Right renal pelvis (tissue), 4 donors: Measurements from ENCODE around the gene UACA. TPM values are rescaled to one million over a fixed set of nuclear protein-coding genes. Genes with fewer than 3 reads are reported as not detected.
"Not testable (repeated sequence)": the region's sequence is repeated elsewhere in the genome, so short reads cannot be mapped to it uniquely, and the experiment has no call there.

Experiments
- DNase-seq, 4 donors: peaks; one replicate each; pipeline ENCODE4 v3.0.0-alpha.2; 2013; ENCODE audit warnings: low read depth in 4 of 4, low spot score in 3 of 4, missing footprints in 1 of 4
- polyA plus RNA-seq, 4 donors: library from polyadenylated mRNA; unstranded; fragments of 120-200 nt; gene quantifications; one replicate each; pipeline ENCODE4 v1.2.1, GENCODE V29; 2013; ENCODE audit not compliant: insufficient read length in 4 of 4

UACA gene, protein sequence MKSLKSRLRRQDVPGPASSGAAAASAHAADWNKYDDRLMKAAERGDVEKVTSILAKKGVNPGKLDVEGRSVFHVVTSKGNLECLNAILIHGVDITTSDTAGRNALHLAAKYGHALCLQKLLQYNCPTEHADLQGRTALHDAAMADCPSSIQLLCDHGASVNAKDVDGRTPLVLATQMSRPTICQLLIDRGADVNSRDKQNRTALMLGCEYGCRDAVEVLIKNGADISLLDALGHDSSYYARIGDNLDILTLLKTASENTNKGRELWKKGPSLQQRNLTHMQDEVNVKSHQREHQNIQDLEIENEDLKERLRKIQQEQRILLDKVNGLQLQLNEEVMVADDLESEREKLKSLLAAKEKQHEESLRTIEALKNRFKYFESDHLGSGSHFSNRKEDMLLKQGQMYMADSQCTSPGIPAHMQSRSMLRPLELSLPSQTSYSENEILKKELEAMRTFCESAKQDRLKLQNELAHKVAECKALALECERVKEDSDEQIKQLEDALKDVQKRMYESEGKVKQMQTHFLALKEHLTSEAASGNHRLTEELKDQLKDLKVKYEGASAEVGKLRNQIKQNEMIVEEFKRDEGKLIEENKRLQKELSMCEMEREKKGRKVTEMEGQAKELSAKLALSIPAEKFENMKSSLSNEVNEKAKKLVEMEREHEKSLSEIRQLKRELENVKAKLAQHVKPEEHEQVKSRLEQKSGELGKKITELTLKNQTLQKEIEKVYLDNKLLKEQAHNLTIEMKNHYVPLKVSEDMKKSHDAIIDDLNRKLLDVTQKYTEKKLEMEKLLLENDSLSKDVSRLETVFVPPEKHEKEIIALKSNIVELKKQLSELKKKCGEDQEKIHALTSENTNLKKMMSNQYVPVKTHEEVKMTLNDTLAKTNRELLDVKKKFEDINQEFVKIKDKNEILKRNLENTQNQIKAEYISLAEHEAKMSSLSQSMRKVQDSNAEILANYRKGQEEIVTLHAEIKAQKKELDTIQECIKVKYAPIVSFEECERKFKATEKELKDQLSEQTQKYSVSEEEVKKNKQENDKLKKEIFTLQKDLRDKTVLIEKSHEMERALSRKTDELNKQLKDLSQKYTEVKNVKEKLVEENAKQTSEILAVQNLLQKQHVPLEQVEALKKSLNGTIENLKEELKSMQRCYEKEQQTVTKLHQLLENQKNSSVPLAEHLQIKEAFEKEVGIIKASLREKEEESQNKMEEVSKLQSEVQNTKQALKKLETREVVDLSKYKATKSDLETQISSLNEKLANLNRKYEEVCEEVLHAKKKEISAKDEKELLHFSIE (N-terminal part only)
- polyA plus RNA-seq, result 100 to 1,000 TPM in 1 of 4 donors, 10 to 100 TPM in 3; 87.0 to 106 (median 96.9) TPM

DNA sequence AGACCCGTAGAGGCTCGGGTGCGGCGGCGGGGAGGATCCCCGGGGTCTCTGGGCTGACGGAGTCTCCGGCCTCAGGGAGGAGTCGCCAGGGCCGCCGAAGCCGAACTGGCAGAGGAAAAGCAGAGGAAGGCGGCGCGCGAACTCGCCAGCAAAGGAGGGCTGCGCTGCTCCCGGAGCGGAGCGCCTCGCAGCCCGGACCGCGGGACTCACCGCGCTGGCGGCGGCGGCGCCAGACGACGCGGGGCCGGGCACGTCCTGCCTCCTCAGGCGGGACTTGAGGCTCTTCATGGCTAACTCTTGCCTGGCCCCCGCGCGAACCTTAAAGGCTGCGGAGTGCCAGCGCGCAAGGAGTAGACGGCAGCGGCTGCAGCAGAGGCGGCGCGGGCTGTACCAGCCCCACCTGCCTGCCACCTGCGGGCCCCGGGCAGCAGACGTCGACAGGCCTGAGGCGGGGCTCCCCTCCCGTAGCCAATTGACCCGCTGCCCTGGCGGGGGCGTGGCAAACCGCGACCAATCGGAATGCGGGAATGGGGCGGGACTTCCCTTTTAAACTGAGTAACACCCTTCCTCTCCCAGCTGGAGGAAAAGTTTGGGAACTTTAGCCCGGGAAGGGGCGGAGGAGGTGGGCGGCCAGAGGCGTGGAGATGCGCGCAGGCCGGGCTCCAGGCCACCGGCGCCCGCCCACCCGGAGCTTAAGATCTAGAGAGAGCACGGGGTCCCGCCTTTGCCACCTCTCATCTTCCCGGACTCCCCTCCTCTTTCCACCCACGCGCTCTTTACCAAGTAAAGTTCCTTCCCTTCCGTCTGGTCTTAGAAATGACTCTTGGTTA, at the start of gene UACA:
TSS of gene UACA (minus strand) at position 439 of the 830 bp plus-strand sequence. CDS start at position 288, 151 bp downstream.
- peak; percentile 94 to 97 (median 96) for DNase-seq

DNA sequence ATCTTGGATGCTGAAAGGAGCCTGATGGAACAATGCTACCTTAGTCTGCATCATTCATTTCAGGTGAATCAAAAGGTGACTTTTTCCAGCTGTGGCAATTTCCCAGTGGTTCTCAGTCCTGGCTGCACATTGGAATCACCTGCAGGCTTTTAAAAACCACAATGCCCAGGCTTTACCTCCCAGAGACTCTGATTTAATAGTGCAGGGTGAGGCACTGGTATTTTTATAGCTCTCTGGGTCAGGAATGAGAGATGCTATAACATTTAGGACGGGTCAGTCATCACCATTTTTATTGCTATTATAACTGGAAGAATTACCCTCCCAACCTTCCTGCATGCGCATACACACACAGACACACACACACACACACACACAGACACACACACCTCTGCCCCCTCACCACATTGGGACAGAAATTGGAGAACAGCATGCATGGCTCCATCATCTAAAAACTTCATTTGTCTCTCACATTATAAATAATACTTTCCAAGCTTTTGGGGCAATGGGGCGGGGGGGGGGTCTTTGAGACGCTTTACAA, 49.5 kb upstream of the UACA start:
- DNase-seq, result no peak

DNA sequence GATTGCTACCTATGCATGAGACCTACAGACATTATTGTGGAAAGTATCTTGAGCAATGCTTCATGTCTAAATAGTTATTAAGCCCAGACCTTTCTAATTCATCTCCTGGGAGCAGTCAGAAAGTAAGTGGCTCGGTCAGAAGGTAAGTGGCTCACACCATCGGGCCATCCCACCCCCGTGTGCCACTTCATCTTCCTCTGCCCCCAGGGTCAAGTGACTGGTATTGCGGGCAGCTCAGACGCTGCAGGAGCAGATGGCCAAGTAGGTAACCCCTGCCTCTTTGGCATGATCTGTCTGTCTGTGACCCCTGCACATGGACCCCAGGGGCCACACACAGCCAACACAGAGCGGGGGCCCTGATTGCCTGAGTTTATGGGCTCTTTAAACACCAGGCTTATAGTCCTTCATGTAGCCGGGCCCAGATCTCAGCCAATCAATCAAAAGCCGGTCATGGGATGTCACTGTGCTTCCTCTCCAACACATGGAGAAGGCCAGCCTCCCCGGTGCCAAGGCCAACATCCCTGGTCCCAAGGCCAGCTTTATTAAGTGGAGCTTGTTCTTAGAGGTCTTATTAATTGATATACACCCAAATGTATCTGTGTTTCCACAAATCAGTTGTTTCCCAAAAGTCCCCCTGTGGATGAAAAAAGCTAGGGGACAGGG, 47.7 kb upstream of the UACA start:
- DNase-seq, result no peak

DNA sequence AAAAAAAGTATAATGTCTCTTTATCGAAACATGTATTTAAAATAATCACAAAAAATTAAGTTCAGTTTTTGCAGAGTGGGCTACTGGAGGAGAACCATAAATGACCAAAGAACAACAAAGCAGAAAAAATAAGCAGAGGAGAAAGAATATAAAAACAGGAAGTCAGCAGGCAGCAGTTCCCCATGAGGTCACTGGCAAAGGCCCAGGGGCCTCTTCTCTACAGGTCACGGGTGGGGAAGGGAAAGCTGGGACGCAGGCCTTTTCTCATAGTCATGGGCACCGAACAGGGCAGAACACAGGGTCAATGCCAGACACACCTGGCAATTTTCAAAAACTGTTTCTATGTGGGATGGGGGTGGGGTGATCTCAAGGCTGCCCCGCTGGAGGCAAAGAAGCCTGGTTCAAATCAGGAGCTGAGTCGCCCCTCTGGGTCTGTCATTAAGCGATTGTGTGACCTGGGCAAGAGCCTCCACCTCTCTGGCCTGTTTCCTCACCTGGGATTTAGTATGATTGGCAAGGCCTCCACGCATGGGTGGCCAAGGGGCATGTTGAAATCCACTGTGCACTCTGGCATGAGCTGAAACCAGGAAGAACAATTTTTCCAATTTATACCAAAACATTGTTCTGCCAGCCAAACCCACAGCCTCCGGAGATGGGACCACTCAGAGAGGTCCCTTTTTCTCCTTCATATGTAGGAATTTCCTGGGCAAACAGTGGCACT, 43.8 kb upstream of the UACA start:
- DNase-seq, result no peak

DNA sequence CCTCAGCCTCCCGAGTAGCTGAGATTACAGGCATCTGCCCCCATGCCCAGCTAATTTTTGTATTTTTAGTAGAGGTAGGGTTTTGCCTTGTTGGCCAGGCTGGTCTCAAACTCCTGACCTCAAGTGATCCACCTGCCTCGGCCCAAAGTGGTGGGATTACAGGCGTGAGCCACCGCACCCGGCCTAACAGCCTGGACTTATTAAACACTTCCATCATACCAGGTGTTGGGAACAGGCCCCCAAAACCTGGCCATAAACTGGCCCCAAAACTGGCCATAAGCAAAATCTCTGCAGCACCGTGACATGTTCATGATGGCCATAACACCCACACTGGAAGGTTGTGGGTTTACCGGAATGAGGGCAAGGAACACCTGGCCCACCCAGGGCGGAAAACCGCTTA, 41.0 kb upstream of the UACA start:
- not testable (repeated sequence) for DNase-seq

DNA sequence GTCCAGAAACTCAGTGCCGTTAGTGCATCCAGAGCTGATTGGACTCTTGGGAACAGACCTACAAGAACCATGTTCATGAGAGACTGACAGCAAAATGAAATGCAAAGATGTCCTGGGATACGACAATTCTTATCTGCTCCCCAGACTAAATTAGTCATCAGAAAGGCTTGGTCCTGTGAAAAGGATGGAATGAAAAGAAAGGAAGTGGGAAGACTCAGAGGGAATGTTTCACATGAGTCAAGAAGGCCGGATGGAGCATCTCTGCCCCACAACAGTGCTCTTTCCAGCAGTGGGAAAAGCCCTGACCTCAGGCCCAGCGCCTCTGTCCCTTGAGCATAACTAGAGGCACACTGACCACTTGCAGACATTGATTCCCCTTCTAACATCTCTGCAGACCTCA, 39.3 kb upstream of the UACA start:
- DNase-seq, result no peak

DNA sequence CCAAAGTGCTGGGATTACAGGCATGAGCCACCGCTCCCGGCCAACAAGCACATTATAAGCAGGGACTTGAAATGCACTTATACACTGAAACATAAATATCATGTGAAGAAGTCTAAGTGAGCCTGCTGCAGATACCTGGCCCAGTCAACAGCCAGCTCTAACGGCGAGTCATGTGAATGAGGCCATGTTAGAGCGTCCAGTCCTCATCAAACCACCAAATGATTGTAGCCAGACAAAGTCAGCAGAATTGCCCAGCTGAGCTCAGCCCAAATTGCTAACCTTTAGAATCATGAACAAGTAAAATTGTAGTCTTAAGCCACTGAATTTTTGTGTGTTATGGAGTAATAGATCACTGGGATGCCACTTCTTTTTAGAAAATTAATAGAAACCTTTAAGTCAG, 37.8 kb upstream of the UACA start:
- no peak for DNase-seq

DNA sequence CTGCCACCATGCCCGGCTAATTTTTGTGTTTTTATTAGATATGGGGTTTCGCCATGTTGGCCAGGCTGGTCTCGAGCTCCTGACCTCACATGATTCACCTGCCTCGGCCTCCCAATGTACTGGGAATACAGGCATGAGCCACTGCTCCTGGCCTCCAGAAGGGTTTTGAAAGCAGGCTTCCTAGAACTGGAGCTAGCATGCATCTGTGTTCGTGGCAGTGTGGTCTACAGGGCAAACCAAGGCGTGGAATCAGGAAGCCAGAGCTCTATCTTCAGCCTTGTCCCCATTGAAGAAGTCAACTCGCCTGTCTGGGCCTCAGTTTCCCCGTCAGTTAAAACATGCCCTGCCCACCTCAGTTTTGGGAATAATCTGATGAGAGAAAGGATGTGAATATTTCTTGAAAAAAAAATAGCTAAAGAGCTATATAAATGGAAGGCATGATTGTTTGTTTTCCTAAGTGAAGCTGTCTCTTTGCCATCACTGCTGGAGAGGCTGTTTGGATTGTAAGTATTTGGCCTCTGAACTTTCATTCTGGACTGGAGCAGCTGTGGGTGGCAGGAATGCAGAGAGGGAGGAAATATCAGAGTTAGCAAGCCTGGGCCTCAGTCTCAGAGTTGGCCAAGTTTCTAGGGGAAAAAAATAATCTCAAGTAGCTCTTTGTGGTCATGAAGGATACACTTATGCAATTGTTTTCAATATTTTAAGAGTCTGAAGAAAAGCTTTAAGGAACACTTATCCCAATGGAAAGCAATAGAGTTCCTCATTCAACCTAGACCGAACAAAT, 36.5 kb upstream of the UACA start:
- DNase-seq, result peak in 1 of 4 donors; percentile 37

DNA sequence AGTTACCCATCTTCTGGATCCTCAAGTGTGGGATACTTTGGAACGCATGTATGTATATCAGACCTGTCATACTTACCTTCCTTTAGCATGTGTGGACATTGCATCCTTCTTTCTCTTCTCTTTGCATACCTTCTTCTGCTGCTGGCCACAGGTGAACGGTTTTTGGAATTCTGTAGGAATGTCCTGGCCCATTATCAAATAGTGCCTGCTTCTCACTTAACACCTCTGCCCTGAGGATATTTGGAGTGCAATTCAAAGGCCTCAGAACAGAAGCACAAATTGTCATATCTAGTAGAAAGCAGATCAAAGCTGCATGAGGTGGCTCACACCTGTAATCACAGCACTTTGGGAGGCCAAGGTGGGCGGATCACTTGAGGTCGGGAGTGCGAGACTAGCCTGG, 34.1 kb upstream of the UACA start:
- DNase-seq, result no peak

DNA sequence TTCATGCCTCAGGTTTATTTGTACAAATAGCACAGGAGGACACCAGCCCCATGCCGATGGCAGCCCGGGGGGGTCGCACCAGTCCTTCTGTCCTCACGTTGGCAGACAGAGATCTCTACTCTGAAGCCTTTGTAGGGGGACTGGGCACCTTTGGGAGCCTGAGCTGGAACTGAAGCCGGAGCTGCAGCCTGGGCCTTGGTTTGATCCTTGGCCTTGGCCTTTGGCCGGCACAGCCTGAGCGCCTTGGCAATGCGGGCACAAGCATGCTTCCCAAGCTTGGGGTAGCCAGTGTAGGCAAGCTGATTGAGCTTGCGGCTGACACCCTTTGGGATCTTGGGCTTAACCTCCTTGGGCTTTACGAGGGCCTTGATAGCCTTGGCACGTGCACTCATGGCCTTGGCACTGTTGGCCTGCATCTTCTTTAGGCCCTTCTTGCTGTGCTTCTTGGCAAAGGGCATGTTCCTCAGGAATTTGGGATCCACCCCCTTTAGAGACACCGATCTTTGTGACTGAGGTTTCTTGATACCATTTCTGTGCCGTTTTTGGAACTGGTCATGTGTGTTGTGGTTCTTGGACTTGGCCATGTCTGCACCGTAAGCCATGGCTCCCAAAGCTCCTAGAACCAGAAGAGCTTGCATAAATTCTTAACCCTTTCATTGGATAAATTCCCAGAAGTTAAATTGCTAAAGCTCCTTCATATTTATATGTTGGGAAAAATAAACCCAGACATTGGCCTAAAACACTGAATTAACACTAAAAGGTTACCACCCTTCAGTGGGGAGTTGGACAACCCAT, 33.4 kb upstream of the UACA start:
- DNase-seq, result no peak

DNA sequence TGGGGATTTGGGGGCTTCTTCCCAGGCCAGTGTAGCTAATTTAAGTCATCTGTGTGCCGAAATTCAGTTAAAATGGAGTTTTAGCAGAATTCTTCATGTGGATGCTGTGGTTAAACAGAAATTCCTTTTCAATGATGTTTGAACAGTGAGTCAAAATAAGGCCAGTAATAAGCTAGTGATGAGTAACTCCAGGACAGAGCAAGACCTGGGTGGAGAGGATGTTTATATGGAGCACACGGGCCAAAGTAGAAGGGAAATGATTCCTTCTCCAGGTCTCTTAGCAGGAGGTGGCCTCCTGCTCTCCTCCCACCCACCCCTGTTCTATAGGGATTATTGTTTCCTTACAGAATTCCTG, 31.9 kb upstream of the UACA start:
- DNase-seq, result no peak

DNA sequence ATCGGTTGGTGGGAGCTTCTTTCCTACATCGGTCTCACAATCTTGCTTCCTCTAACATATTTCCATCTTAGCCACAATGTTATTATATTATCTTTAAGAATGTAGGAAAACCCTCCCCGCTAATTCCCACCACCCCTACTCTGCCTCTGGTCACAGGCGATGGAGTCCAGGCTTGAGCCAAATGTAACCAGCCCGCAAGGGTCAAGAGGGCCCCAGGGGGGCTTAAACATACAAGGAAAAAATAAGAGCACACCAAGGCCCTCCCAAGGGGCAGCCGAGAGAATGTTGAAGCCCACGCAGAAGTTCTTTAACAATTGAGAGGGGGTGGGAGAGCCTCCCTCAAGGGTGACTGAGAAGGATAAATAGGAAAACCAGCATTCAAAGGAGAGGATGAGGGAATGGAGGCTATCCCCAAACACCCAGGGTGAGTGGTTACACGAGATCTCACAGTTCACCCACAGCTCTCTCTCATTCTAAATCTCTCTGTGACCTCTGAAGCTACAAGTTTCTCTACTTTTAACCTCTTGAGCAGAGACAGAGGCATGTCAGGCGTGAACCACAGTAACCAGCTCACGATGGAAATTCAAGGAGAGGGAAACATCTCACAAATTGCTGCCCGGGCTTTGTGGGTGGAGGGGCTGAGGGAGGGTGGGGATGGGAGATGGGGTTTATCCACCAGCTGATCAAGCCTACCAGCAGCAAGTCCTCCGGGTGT, 31.4 kb upstream of the UACA start:
- DNase-seq, result no peak

DNA sequence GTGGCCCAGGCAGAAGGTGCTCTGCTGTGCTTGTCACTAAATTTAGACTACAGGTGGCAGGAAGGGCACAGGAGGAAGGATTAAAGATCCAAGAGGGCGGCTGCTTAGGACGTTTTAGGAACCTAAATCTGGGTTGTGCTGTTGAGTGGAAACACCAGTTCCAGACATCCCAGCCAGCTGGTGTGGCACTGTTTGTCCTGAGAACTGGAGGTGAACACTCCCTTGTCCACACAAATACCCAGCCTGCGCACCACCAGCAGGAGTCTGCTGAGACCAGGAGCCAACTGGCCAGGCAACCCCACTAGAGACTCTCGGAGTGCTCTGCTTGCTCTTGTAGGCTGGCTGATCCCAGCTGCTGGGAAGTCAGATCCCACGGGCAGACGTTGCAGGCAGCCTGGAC, 30.3 kb upstream of the UACA start:
- no peak for DNase-seq

DNA sequence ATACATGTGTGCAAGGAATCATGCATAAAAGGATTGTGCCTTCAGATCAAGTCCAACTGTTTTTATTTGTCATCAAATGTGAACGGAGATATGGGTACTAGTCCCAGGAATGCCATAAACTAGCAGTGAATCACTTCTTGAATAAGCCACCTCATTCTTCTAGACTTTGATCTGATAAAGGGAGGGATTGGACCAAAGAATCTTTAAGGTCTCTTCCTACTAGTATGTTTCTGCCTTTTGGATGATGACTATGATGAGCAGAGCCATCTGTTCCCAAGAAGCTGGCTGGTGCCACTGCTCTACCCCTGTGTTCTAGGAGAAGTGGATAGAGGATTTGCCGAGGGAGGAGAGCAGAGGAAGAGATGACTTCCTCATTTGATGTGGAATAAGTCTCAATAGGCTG, 28.8 kb upstream of the UACA start:
- no peak for DNase-seq

DNA sequence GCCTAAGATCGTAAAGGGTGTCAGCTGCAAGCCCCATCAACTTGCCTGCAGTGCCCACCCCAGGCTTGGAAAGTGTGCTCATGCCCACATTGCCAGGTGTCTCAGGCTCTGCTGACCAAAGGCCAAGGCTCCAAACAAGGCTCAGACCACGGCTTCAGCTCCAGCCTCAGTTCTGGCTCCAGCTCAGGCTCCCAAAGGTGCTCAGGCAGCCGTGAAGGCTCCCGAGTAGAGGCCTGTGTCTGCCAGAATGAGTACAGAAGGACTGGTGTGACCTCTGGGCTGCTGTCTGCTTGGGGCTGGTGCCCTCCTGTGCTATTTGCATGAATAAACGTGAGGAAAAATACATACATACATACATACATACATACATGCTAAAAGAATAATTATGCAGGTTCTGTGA, 27.9 kb upstream of the UACA start:
- DNase-seq, result no peak

DNA sequence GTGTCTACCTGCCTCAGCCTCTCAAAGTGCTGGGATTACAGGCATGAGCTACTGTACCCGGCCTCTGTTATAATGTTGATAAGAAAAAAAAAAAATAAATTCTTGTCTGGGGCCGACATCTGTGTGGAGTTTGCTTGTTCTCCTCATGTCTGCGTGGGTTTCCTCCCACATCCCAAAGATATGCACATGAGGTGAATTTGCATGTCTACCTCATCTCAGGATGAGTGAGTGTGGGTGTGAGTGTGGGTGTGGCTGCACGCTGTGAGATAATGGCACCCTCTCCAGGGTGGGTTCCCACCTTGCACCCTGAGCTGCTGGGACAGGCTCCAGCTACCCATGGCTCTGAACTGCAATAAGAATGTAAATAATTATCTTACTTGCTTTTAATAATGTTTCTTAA, 25.9 kb upstream of the UACA start:
- no peak for DNase-seq
